ENCODE measurements around the gene CHAC1. TPM values are rescaled to one million over a fixed set of nuclear protein-coding genes. Genes with fewer than 3 reads are reported as not detected.
A peak's percentile ranks its signal among the peaks of the same experiment; 100 is the strongest.
"Not testable (repeated sequence)": the region's sequence is repeated elsewhere in the genome, so short reads cannot be mapped to it uniquely, and the experiment has no call there.

Gene CHAC1
- total RNA-seq, 2 experiments from 2014 or later, result 19.8 to 20.2 TPM

- peaks cover 35% of the 10 kb centered on the region for H3K4me1 Mint-ChIP-seq (ENCODE audit: low read depth)
- H3K4me3 Mint-ChIP-seq, result peak overlapping the region; percentile 94
- no peak for DNase-seq
- no peak overlapping the region for H3K27ac Mint-ChIP-seq
- no peaks in the 10 kb centered on the region for H3K27me3 Mint-ChIP-seq (ENCODE audit: low read depth)
- H3K9me3 Mint-ChIP-seq, result no peaks in the 10 kb centered on the region
- peaks cover 32% of the 10 kb centered on the region for H3K36me3 Mint-ChIP-seq (ENCODE audit: low read depth)
- CTCF ChIA-PET, result interaction anchor here (0.6 to 6.9 kb wide), 4 partner anchors 14 to 73 kb away, joined by 4 to 50 read pairs (median 4); no protein-coding TSS in a partner anchor
- intact Hi-C loops (cut with micrococcal nuclease), result no loop called here
Measured at GRCh38 chr15:40955141-40955903, 2.1 kb downstream of the CHAC1 start.

GRCh38 chr15:40955930-40956540 is 2.8 kb downstream of the CHAC1 start:
- Mint-ChIP-seq H3K27me3 (ENCODE audit: low read depth) (no peaks in the 10 kb centered on the region), H3K27ac (no peak overlapping the region), H3K4me3 (peak overlapping the region; percentile 57), H3K9me3 (no peaks in the 10 kb centered on the region), H3K4me1 (ENCODE audit: low read depth) (peaks cover 35% of the 10 kb centered on the region), H3K36me3 (ENCODE audit: low read depth) (peaks cover 32% of the 10 kb centered on the region)
- CTCF ChIA-PET, result interaction anchor here (0.9 to 1.1 kb wide), 2 partner anchors 15 to 230 kb away, joined by 3 to 4 read pairs; no protein-coding TSS in a partner anchor
- DNase-seq, result no peak
- intact Hi-C loops (cut with micrococcal nuclease), result no loop called here

GRCh38 chr15:40956541-40956982 is 3.3 kb downstream of the CHAC1 start:
- Mint-ChIP-seq H3K27me3 (ENCODE audit: low read depth) (no peaks in the 10 kb centered on the region), H3K4me3 (peak overlapping the region; percentile 19), H3K27ac (no peak overlapping the region), H3K36me3 (ENCODE audit: low read depth) (peaks cover 32% of the 10 kb centered on the region), H3K9me3 (no peaks in the 10 kb centered on the region), H3K4me1 (ENCODE audit: low read depth) (peaks cover 34% of the 10 kb centered on the region)
- intact Hi-C loops (cut with micrococcal nuclease), result no loop called here
- no peak for DNase-seq
- CTCF ChIA-PET, result interaction anchor here (0.9 to 1.1 kb wide), 2 partner anchors 15 to 229 kb away, joined by 3 to 4 read pairs; no protein-coding TSS in a partner anchor

- no peak overlapping the region for H3K27ac Mint-ChIP-seq
- H3K9me3 Mint-ChIP-seq, result no peaks in the 10 kb centered on the region
- intact Hi-C loops (cut with micrococcal nuclease), result no loop called here
- H3K4me3 Mint-ChIP-seq, result no peak overlapping the region
- no peak for DNase-seq
- H3K27me3 Mint-ChIP-seq (ENCODE audit: low read depth), result no peaks in the 10 kb centered on the region
- H3K4me1 Mint-ChIP-seq (ENCODE audit: low read depth), result peaks cover 30% of the 10 kb centered on the region
- H3K36me3 Mint-ChIP-seq (ENCODE audit: low read depth), result peaks cover 32% of the 10 kb centered on the region
- CTCF ChIA-PET, result interaction anchor here (0.9 to 2.3 kb wide), 3 partner anchors 16 to 229 kb away, joined by 3 to 5 read pairs (median 4); no protein-coding TSS in a partner anchor
Measured at GRCh38 chr15:40957041-40957555, 3.8 kb downstream of the CHAC1 start.

- intact Hi-C loops (cut with micrococcal nuclease), result no loop called here
- Mint-ChIP-seq H3K4me1 (ENCODE audit: low read depth) (peaks cover 30% of the 10 kb centered on the region), H3K27me3 (ENCODE audit: low read depth) (no peaks in the 10 kb centered on the region), H3K9me3 (no peaks in the 10 kb centered on the region), H3K4me3 (no peak overlapping the region), H3K27ac (no peak overlapping the region), H3K36me3 (ENCODE audit: low read depth) (peaks cover 32% of the 10 kb centered on the region)
- CTCF ChIA-PET, result interaction anchor here (2.3 kb wide), 1 partner anchor 54 kb away, joined by 5 read pairs; no protein-coding TSS in a partner anchor
- no peak for DNase-seq
Measured at GRCh38 chr15:40957581-40958051, 4.3 kb downstream of the CHAC1 start.

GRCh38 chr15:40958146-40958545 is 4.9 kb downstream of the CHAC1 start:
- no peak for DNase-seq
- peaks cover 30% of the 10 kb centered on the region for H3K4me1 Mint-ChIP-seq (ENCODE audit: low read depth)

GRCh38 chr15:40958723-40959122 is 5.5 kb downstream of the CHAC1 start:
- DNase-seq, result no peak
- Mint-ChIP-seq H3K27ac (no peak overlapping the region), H3K36me3 (ENCODE audit: low read depth) (peaks cover 29% of the 10 kb centered on the region), H3K4me1 (ENCODE audit: low read depth) (peaks cover 28% of the 10 kb centered on the region), H3K27me3 (ENCODE audit: low read depth) (no peaks in the 10 kb centered on the region), H3K4me3 (no peak overlapping the region), H3K9me3 (no peaks in the 10 kb centered on the region)
- CTCF ChIA-PET, result interaction anchor here (0.6 to 2.3 kb wide), 3 partner anchors 55 to 228 kb away, joined by 5 to 8 read pairs (median 5); no protein-coding TSS in a partner anchor
- intact Hi-C loops (cut with micrococcal nuclease), result no loop called here

More at GRCh38 chr15:40958146-40958545, 4.9 kb downstream of the CHAC1 start:
- CTCF ChIA-PET, result interaction anchor here (0.6 to 2.3 kb wide), 2 partner anchors 54 to 228 kb away, joined by 5 read pairs; no protein-coding TSS in a partner anchor
- no peaks in the 10 kb centered on the region for H3K9me3 Mint-ChIP-seq
- peaks cover 31% of the 10 kb centered on the region for H3K36me3 Mint-ChIP-seq (ENCODE audit: low read depth)
- intact Hi-C loops (cut with micrococcal nuclease), result no loop called here
- no peak overlapping the region for H3K4me3 Mint-ChIP-seq
- no peaks in the 10 kb centered on the region for H3K27me3 Mint-ChIP-seq (ENCODE audit: low read depth)
- no peak overlapping the region for H3K27ac Mint-ChIP-seq

GRCh38 chr15:40959331-40960141 is 6.3 kb downstream of the CHAC1 start:
- intact Hi-C loops (cut with micrococcal nuclease), result no loop called here
- H3K27ac Mint-ChIP-seq, result no peak overlapping the region
- H3K36me3 Mint-ChIP-seq (ENCODE audit: low read depth), result peaks cover 20% of the 10 kb centered on the region
- H3K27me3 Mint-ChIP-seq (ENCODE audit: low read depth), result no peaks in the 10 kb centered on the region
- DNase-seq, result no peak
- no peaks in the 10 kb centered on the region for H3K9me3 Mint-ChIP-seq
- no peak overlapping the region for H3K4me3 Mint-ChIP-seq
- peaks cover 21% of the 10 kb centered on the region for H3K4me1 Mint-ChIP-seq (ENCODE audit: low read depth)
- CTCF ChIA-PET, result interaction anchor here (0.6 to 2.3 kb wide), 2 partner anchors 56 kb away, joined by 5 to 8 read pairs; no protein-coding TSS in a partner anchor

- no peak for DNase-seq
- peaks cover 13% of the 10 kb centered on the region for H3K4me1 Mint-ChIP-seq (ENCODE audit: low read depth)
- no peaks in the 10 kb centered on the region for H3K27me3 Mint-ChIP-seq (ENCODE audit: low read depth)
- intact Hi-C loops (cut with micrococcal nuclease), result no loop called here
- H3K27ac Mint-ChIP-seq, result no peak overlapping the region
- peaks cover 14% of the 10 kb centered on the region for H3K36me3 Mint-ChIP-seq (ENCODE audit: low read depth)
- H3K9me3 Mint-ChIP-seq, result no peaks in the 10 kb centered on the region
- CTCF ChIA-PET, result interaction anchor here (1.2 kb wide), 1 partner anchor 19 kb away, joined by 4 read pairs; no protein-coding TSS in a partner anchor
- no peak overlapping the region for H3K4me3 Mint-ChIP-seq
Measured at GRCh38 chr15:40960151-40960885, 7.0 kb downstream of the CHAC1 start.

- Mint-ChIP-seq H3K9me3 (no peaks in the 10 kb centered on the region), H3K36me3 (ENCODE audit: low read depth) (peaks cover 9% of the 10 kb centered on the region), H3K27ac (no peak overlapping the region), H3K4me3 (no peak overlapping the region), H3K27me3 (ENCODE audit: low read depth) (no peaks in the 10 kb centered on the region), H3K4me1 (ENCODE audit: low read depth) (peaks cover 10% of the 10 kb centered on the region)
- DNase-seq, result no peak
- CTCF ChIA-PET, result interaction anchor here (1.2 kb wide), 1 partner anchor 20 kb away, joined by 4 read pairs; no protein-coding TSS in a partner anchor
- intact Hi-C loops (cut with micrococcal nuclease), result no loop called here
Measured at GRCh38 chr15:40960925-40961324, 7.7 kb downstream of the CHAC1 start.

GRCh38 chr15:40961740-40962139 is 8.5 kb downstream of the CHAC1 start:
- DNase-seq; H3K27me3 Mint-ChIP-seq (ENCODE audit: low read depth); H3K36me3 Mint-ChIP-seq (ENCODE audit: low read depth); H3K4me3 Mint-ChIP-seq; intact Hi-C loops (cut with micrococcal nuclease); H3K27ac Mint-ChIP-seq; H3K9me3 Mint-ChIP-seq; H3K4me1 Mint-ChIP-seq (ENCODE audit: low read depth): not testable (repeated sequence)
- CTCF ChIA-PET, result interaction anchor here (1.2 kb wide), 1 partner anchor 21 kb away, joined by 4 read pairs; no protein-coding TSS in a partner anchor

All from activated naive CD4-positive, alpha-beta T cell treated with anti-CD3 and anti-CD28 coated beads for 36 hours (primary cell).